ENCODE results near the gene DOK5.

GRCh38 chr20:54623991-54624569 is 148.7 kb downstream of the DOK5 start:
- TF ChIP-seq, protein P1, sequence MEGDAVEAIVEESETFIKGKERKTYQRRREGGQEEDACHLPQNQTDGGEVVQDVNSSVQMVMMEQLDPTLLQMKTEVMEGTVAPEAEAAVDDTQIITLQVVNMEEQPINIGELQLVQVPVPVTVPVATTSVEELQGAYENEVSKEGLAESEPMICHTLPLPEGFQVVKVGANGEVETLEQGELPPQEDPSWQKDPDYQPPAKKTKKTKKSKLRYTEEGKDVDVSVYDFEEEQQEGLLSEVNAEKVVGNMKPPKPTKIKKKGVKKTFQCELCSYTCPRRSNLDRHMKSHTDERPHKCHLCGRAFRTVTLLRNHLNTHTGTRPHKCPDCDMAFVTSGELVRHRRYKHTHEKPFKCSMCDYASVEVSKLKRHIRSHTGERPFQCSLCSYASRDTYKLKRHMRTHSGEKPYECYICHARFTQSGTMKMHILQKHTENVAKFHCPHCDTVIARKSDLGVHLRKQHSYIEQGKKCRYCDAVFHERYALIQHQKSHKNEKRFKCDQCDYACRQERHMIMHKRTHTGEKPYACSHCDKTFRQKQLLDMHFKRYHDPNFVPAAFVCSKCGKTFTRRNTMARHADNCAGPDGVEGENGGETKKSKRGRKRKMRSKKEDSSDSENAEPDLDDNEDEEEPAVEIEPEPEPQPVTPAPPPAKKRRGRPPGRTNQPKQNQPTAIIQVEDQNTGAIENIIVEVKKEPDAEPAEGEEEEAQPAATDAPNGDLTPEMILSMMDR (conservative IDR thresholded peaks at IDR 0.05; ENCODE audit: low read length): no peak
- TF ChIP-seq EZH2phosphoT487 (IDR thresholded peaks at IDR 0.05; ENCODE audit: borderline replicate concordance, low read depth, low read length): no peak

Data from OCI-LY7 (cell line).